Gastroesophageal sphincter (tissue), 4 donors: Measurements from ENCODE around the gene LAP3. TPM values are rescaled to one million over a fixed set of nuclear protein-coding genes. Genes with fewer than 3 reads are reported as not detected.

Experiments used
- ATAC-seq: fragments of 150-250 bp; one replicate; pipeline ENCODE4 v1.9.1; 2016; ENCODE audit warnings: mild to moderate bottlenecking, moderate library complexity
- H3K27ac ChIP-seq, 4 donors: fragments of 200-600 bp; sonication (generic) in 3 of 4; 1 replicate in 3 of 4; 2 replicates in 1 of 4; pipeline ENCODE4 v1.5.1; 2016 to 2019
- H3K27me3 ChIP-seq: fragments of 200-600 bp; sonication (generic); one replicate; pipeline ENCODE4 v1.5.1; 2019
- H3K36me3 ChIP-seq, 2 donors: fragments of 200-600 bp; sonication (generic); one replicate each; pipeline ENCODE4 v1.5.1; 2019; ENCODE audit warnings: control low read depth in 1 of 2
- H3K4me1 ChIP-seq, 3 donors: fragments of 200-600 bp; sonication (generic); 1 replicate in 2 of 3; 2 replicates in 1 of 3; pipeline ENCODE4 v1.5.1; 2016 to 2019; ENCODE audit warnings: control low read depth in 2 of 3
- H3K4me3 ChIP-seq, 2 donors: fragments of 200-600 bp; sonication (generic); one replicate each; pipeline ENCODE4 v1.5.1; 2019; ENCODE audit warnings: mild to moderate bottlenecking in 1 of 2, moderate library complexity in 1 of 2
- H3K9me3 ChIP-seq, 3 donors: fragments of 200-600 bp; sonication (generic); one replicate each; pipeline ENCODE4 v1.5.1; 2017 to 2019; ENCODE audit warnings: control low read depth in 2 of 3
- EP300 ChIP-seq: sonication (generic); formaldehyde crosslinking; IDR thresholded peaks from one replicate; pipeline ENCODE4 v1.6.1; 2017; ENCODE audit warnings: antibody characterized with exemption, mild to moderate bottlenecking
- POLR2A ChIP-seq, 2 donors: fragments of 450-650 bp; IDR thresholded peaks; one replicate each; pipeline ENCODE4 v1.6.1; 2017; ENCODE audit warnings: antibody characterized with exemption in 2 of 2, mild to moderate bottlenecking in 2 of 2, moderate library complexity in 1 of 2
- POLR2AphosphoS5 ChIP-seq: sonication (generic); formaldehyde crosslinking; IDR thresholded peaks from one replicate; pipeline ENCODE4 v1.6.1; 2017; ENCODE audit warnings: antibody characterized with exemption
- WGBS, 2 donors: methylation state at CpG; one replicate each; pipeline ENCODE4 v1.1.5; 2018; ENCODE audit warnings: low coverage in 1 of 2; 5-methylcytosine and 5-hydroxymethylcytosine counted together
- total RNA-seq, 4 donors: library from RNA; depleted of rRNA; stranded (reverse); fragments of >200 nt; gene quantifications; one replicate each; pipeline ENCODE4 v1.1.0, GENCODE V29; 2016
- TF ChIP-seq, protein P1 (sequence below), 4 experiments: fragments of 200-600 bp in 2 of 4; fragments of 450-650 bp in 2 of 4; sonication (generic) in 1 of 4; IDR thresholded peaks; one replicate each; pipeline ENCODE4 v1.5.1; 2017 to 2019; ENCODE audit warnings: antibody characterized with exemption in 4 of 4, mild to moderate bottlenecking in 2 of 4, moderate library complexity in 2 of 4

LAP3 gene
- total RNA-seq, 4 donors from 2014 or later: 40.8 to 94.2 (median 80.1) TPM

DNA sequence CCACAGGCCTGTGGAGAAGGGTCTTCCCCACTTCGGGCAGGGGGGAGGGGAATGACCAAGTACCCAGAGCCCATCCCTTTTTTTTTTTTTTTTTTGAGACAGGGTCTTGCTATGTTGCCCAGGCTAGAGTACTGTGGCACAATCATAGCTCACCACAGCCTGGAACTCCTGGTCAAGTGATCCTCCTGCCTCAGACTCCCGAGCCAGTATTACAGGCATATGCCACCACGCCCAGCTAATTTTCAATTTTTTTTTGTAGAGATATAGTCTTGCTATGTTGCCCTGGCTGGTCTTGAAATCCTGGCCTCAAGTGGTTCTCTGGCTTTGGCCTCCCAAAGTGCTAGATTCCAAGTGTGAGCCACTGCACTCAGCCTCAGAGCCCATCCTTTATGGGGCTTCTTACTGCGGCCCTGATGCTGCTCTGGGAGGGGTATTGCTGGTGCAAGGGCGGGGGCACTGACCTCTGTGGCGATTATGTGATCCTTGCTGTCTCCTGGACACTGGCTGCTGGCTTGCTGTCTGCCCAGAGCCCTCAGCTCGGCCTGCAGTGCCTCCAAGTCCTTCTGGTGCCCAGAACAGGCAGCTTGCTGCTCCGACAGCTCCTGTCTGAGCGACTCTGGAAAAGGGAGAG, 70.3 kb downstream of the LAP3 start:
- TF ChIP-seq, protein P1, sequence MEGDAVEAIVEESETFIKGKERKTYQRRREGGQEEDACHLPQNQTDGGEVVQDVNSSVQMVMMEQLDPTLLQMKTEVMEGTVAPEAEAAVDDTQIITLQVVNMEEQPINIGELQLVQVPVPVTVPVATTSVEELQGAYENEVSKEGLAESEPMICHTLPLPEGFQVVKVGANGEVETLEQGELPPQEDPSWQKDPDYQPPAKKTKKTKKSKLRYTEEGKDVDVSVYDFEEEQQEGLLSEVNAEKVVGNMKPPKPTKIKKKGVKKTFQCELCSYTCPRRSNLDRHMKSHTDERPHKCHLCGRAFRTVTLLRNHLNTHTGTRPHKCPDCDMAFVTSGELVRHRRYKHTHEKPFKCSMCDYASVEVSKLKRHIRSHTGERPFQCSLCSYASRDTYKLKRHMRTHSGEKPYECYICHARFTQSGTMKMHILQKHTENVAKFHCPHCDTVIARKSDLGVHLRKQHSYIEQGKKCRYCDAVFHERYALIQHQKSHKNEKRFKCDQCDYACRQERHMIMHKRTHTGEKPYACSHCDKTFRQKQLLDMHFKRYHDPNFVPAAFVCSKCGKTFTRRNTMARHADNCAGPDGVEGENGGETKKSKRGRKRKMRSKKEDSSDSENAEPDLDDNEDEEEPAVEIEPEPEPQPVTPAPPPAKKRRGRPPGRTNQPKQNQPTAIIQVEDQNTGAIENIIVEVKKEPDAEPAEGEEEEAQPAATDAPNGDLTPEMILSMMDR (IDR thresholded peaks at IDR 0.05): no peak
- no peak for TF ChIP-seq POLR2AphosphoS5
- no peak for TF ChIP-seq EP300
- no peak for TF ChIP-seq POLR2A (IDR thresholded peaks at IDR 0.05)
- WGBS, 2 donors: 50 to 77% methylated on average over 2 to 5 of the region's 9 CpGs
- Histone ChIP-seq H3K27me3 (peaks cover 17% of the 10 kb centered on the region), H3K4me3 (no peak overlapping the region), H3K9me3 (no peaks in the 10 kb centered on the region), H3K4me1 (peaks cover 0 to under 1% (median 0%) of the 10 kb centered on the region in 3 donors), H3K36me3 (peaks cover 0 to 3% of the 10 kb centered on the region in 2 donors), H3K27ac (no peak overlapping the region)
- ATAC-seq: no peak

DNA sequence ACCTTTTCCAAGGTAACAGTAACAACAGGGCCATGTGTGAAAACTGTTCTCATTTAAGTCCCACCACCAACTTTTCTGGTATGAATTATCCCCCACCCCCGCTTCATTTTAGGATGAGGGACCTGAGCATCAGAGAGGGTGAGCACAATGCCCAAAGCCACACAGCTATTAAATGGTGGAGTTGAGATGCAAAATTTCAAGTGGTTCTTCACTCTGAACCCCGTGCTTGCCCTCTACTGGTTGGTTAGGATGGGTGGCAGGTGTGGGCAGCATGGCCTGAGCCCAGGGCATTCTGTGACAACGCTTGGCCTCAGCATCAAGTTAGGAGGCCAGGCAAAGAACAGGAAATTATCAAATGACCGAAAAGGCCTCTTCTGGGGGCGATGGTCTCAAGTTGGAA, 70.9 kb downstream of the LAP3 start:
- WGBS, 2 donors: 89% methylated on average over 5 of the region's 5 CpGs; no CpG with 5 or more reads in 1 of the 2 donors
- no peaks in the 10 kb centered on the region for H3K4me1 ChIP-seq
- H3K9me3 ChIP-seq: peaks cover 0 to 2% (median 0%) of the 10 kb centered on the region in 3 donors
- no peak overlapping the region for H3K4me3 ChIP-seq
- no peaks in the 10 kb centered on the region for H3K36me3 ChIP-seq
- ATAC-seq: no peak
- H3K27ac ChIP-seq: no peak overlapping the region
- TF ChIP-seq, protein P1 (IDR thresholded peaks at IDR 0.05): no peak
- no peak for TF ChIP-seq EP300
- H3K27me3 ChIP-seq: peaks cover 11% of the 10 kb centered on the region

DNA sequence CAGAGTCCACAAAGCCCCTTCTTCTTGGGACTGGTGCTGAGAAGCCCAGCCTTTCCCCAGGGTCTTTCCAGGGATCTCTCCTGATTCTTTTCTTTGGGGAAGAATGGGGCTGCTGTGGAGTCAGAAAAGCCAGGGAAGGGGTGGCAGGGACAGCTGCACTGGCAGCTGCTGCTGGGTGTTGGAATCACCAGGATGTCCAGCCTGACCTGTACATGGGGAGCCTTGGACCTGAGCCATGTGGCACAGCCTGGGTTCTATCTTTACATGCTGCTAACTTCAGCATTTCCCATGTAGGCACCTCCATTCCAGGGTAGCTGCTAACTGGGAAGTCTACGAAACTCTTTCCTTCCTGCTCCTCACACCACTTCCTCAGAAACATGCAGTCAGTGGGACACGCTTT, 73.4 kb downstream of the LAP3 start:
- ATAC-seq: no peak
- TF ChIP-seq EP300: no peak
- TF ChIP-seq POLR2A (IDR thresholded peaks at IDR 0.05): no peak
- TF ChIP-seq, protein P1 (IDR thresholded peaks at IDR 0.05): no peak
- no peak for TF ChIP-seq POLR2AphosphoS5
- Histone ChIP-seq H3K9me3 (peaks cover 0 to 5% (median 0%) of the 10 kb centered on the region in 3 donors), H3K36me3 (no peaks in the 10 kb centered on the region), H3K4me1 (no peaks in the 10 kb centered on the region), H3K27me3 (no peaks in the 10 kb centered on the region), H3K27ac (no peak overlapping the region), H3K4me3 (no peak overlapping the region)
- 83% methylated on average over 1 of the region's 2 CpGs; no CpG with 5 or more reads in 1 of the 2 donors for WGBS, 2 donors

DNA sequence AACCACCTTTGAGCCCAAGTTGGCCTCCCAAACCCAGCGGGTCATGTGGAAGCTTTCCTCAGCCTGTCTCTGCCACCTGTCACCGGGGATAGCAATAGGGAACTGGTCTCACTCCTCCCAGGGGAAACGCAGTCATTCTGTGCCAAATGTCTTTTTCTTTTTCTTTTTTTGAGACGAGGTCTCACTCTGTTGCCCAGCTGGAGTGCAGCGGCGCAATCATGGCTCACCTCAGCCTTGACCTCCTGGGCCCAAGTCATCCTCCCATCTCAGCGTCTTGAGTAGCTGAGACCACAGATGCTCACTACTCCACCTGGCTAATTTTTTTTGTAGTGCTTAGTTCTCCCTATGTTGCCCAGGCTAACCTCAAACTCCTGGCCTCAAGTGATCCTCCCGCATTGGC, 77.7 kb downstream of the LAP3 start:
- H3K27me3 ChIP-seq: peaks cover 8% of the 10 kb centered on the region
- no peak for ATAC-seq
- H3K9me3 ChIP-seq: peaks cover 0 to 5% (median 0%) of the 10 kb centered on the region in 3 donors
- H3K36me3 ChIP-seq: no peaks in the 10 kb centered on the region
- 68 to 84% methylated on average over 4 to 7 of the region's 8 CpGs for WGBS, 2 donors
- no peaks in the 10 kb centered on the region for H3K4me1 ChIP-seq
- no peak overlapping the region for H3K4me3 ChIP-seq
- H3K27ac ChIP-seq: no peak overlapping the region
- TF ChIP-seq EP300: no peak
- TF ChIP-seq POLR2A (IDR thresholded peaks at IDR 0.05): no peak
- TF ChIP-seq POLR2AphosphoS5: no peak
- TF ChIP-seq, protein P1 (IDR thresholded peaks at IDR 0.05): no peak

DNA sequence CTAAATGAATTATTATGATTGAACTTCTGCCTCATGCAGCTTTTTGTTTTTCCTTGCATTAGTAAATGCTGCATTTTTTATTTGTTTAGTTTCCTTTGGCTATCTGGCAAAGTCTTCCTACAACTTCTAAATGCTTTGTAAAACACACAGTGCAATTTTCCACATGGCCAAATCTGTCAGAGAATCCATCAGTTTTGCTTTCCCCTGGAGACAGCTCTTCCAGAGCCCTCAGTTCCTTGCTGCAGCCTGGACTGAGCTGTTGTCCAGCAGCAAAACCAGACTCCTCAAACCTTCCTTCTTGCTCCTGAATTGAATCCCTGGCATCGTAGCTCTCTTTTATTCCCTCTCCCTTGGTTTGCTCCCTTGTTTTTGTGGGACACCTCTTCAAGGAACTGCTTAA, 80.1 kb downstream of the LAP3 start:
- TF ChIP-seq POLR2AphosphoS5 (no peak), EP300 (no peak), POLR2A (IDR thresholded peaks at IDR 0.05) (no peak)
- TF ChIP-seq, protein P1 (IDR thresholded peaks at IDR 0.05): no peak
- ATAC-seq: no peak

More for the DNA sequence above, 80.1 kb downstream of the LAP3 start:
- Histone ChIP-seq H3K9me3 (peaks cover 0 to 5% (median 0%) of the 10 kb centered on the region in 3 donors), H3K4me3 (no peak overlapping the region), H3K4me1 (no peaks in the 10 kb centered on the region), H3K27me3 (peaks cover 8% of the 10 kb centered on the region), H3K27ac (no peak overlapping the region), H3K36me3 (no peaks in the 10 kb centered on the region)
- WGBS, 2 donors: no CpG with 5 or more reads among the region's 1 CpG
